ENCODE data around the gene PNPLA2.

The PNPLA2 gene, protein sequence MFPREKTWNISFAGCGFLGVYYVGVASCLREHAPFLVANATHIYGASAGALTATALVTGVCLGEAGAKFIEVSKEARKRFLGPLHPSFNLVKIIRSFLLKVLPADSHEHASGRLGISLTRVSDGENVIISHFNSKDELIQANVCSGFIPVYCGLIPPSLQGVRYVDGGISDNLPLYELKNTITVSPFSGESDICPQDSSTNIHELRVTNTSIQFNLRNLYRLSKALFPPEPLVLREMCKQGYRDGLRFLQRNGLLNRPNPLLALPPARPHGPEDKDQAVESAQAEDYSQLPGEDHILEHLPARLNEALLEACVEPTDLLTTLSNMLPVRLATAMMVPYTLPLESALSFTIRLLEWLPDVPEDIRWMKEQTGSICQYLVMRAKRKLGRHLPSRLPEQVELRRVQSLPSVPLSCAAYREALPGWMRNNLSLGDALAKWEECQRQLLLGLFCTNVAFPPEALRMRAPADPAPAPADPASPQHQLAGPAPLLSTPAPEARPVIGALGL

DNA sequence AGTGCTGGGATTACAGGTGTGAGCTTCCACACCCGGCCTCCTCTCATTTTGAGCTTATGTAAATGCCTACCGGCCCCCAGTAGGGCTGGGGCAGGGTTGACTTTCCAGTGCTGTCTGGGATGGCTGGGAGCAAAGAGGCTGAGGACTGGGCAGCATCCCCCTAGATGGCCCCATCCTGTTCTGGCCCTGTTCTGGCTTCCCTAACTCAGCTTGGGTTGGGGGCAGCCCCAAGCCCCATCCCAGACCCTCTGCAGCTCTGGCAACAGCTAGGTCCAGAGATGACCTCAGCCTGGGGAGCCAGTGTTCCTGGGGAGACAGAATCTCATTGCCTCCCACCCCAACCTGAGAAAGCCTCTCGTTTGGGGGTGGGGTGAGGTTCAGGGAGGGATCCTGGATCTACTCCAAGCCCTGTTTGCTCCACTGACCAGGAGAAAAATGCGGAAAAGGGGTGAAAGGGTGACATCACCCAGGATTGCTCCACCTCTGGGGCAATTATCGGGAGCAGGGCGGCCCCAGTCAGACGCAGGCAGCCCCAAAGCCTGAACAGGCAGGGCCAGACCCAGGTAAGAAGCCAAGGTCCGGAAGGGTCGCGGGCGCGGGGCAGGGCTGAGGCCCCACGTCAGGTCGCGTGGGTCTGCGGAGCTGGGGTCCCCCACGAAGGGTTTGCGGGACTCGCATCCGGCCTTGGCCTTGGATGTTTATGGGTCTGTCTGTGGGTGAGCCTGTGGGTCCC lies at the start of gene PNPLA2:
Gene PNPLA2 (plus strand): TSS at position 519 of the 733 bp plus-strand sequence. CDS start 805 bp downstream, outside the sequence.
- in situ Hi-C loops (cut with HindIII; ENCODE audit: low pct_ligation_motif_present, low sequenced_read_pairs), result no loop called here
- Histone ChIP-seq H3K27ac (peak within 1 kb of the TSS; percentile 79), H3K4me3 (ENCODE audit: low read depth, low read length) (peak within 1 kb of the TSS; percentile 52), H3K27me3 (replicated peaks) (no peaks in the 10 kb centered on the region), H3K36me3 (replicated peaks) (peaks cover 13% of the 10 kb centered on the region)
- DNase-seq, result no peak
- no peak for TF ChIP-seq CTCF (IDR thresholded peaks at IDR 0.05; ENCODE audit: low read depth, low read length, missing control alignments)

- TF ChIP-seq CTCF (IDR thresholded peaks at IDR 0.05; ENCODE audit: low read depth, low read length, missing control alignments), result no peak
- H3K4me3 ChIP-seq (ENCODE audit: low read depth, low read length), result no peak overlapping the region
- H3K36me3 ChIP-seq (replicated peaks), result peaks cover 69% of the 10 kb centered on the region
- in situ Hi-C loops (cut with HindIII; ENCODE audit: low pct_ligation_motif_present, low sequenced_read_pairs), result no loop called here
- H3K27ac ChIP-seq, result no peak overlapping the region
- DNase-seq, result no peak
- no peaks in the 10 kb centered on the region for H3K27me3 ChIP-seq (replicated peaks)
Observed at GRCh38 chr11:769887-770641, 48.6 kb upstream of the PNPLA2 start.

GRCh38 chr11:770642-771616 lies 47.8 kb upstream of the PNPLA2 start:
- H3K36me3 ChIP-seq (replicated peaks), result peaks cover 61% of the 10 kb centered on the region
- no peak for TF ChIP-seq CTCF (IDR thresholded peaks at IDR 0.05; ENCODE audit: low read depth, low read length, missing control alignments)
- H3K4me3 ChIP-seq (ENCODE audit: low read depth, low read length), result no peak overlapping the region
- no peak overlapping the region for H3K27ac ChIP-seq
- no peaks in the 10 kb centered on the region for H3K27me3 ChIP-seq (replicated peaks)
- in situ Hi-C loops (cut with HindIII; ENCODE audit: low pct_ligation_motif_present, low sequenced_read_pairs), result no loop called here
- DNase-seq, result no peak

- H3K36me3 ChIP-seq (replicated peaks), result peaks cover 53% of the 10 kb centered on the region
- no peak overlapping the region for H3K27ac ChIP-seq
- DNase-seq, result no peak
- in situ Hi-C loops (cut with HindIII; ENCODE audit: low pct_ligation_motif_present, low sequenced_read_pairs), result no loop called here
- TF ChIP-seq CTCF (IDR thresholded peaks at IDR 0.05; ENCODE audit: low read depth, low read length, missing control alignments), result no peak
- H3K27me3 ChIP-seq (replicated peaks), result no peaks in the 10 kb centered on the region
- H3K4me3 ChIP-seq (ENCODE audit: low read depth, low read length), result no peak overlapping the region
Observed at GRCh38 chr11:771617-772204, 47.0 kb upstream of the PNPLA2 start.
